HepG2 (cell line): ENCODE results near the gene PLLP. TPM values are rescaled to one million over a fixed set of nuclear protein-coding genes. Genes with fewer than 3 reads are reported as not detected.

Source experiments
- AGO1 ChIP-seq: fragments of 200-400 bp; formaldehyde crosslinking; IDR thresholded peaks from 2 replicates; pipeline ENCODE4 v1.6.1; 2017; ENCODE audit warnings: mild to moderate bottlenecking, low read depth, low read length, moderate library complexity; ENCODE audit not compliant: poor library complexity, severe bottlenecking
- CENPX ChIP-seq: sonication (generic); formaldehyde crosslinking; IDR thresholded peaks from 2 replicates; pipeline ENCODE4 v1.9.0; 2021; ENCODE audit warnings: mild to moderate bottlenecking, missing genetic modification reagents, moderate library complexity
- FOSL2 ChIP-seq: sonication (generic); formaldehyde crosslinking; IDR thresholded peaks from 2 replicates; pipeline ENCODE4 v1.4.0; 2020; ENCODE audit warnings: missing genetic modification reagents
- MEIS1 ChIP-seq: sonication (generic); formaldehyde crosslinking; IDR thresholded peaks from 2 replicates; pipeline ENCODE4 v1.9.0; 2021; ENCODE audit warnings: mild to moderate bottlenecking, missing genetic modification reagents, moderate library complexity, borderline replicate concordance
- MTA1 ChIP-seq: sonication (generic); formaldehyde crosslinking; IDR thresholded peaks from 2 replicates; pipeline ENCODE4 v1.4.0; 2020; ENCODE audit warnings: missing genetic modification reagents, mild to moderate bottlenecking, borderline replicate concordance
- NCOR1 ChIP-seq: fragments of 200-600 bp; sonication (generic); IDR thresholded peaks from 2 replicates; pipeline ENCODE4 v1.7.0; 2017; ENCODE audit warnings: antibody characterized with exemption, low read length, borderline replicate concordance
- SIN3B ChIP-seq: fragments of 150-350 bp; IDR thresholded peaks from 2 replicates; pipeline ENCODE4 v1.6.1; 2014; ENCODE audit warnings: low read length
- SIX1 ChIP-seq: sonication (generic); formaldehyde crosslinking; IDR thresholded peaks from 2 replicates; pipeline ENCODE4 v1.4.0; 2020; ENCODE audit warnings: missing genetic modification reagents, borderline replicate concordance
- SMARCE1 ChIP-seq: fragments of 450-650 bp; IDR thresholded peaks from 2 replicates; pipeline ENCODE4 v1.6.1; 2017; ENCODE audit warnings: borderline replicate concordance
- SP1 ChIP-seq, 2 experiments: fragments of 450-650 bp in 1 of 2; sonication (generic) in 1 of 2; formaldehyde crosslinking in 1 of 2; IDR thresholded peaks; 2 replicates each; pipeline versions ENCODE4 v1.4.0 to v1.6.1; 2016 to 2020; ENCODE audit warnings: missing genetic modification reagents in 1 of 2
- TBX3 ChIP-seq: fragments of 450-650 bp; IDR thresholded peaks from 2 replicates; pipeline ENCODE4 v1.6.1; 2017; ENCODE audit warnings: antibody characterized with exemption, mild to moderate bottlenecking, inconsistent platforms, borderline replicate concordance
- TRIM24 ChIP-seq: sonication (generic); formaldehyde crosslinking; IDR thresholded peaks from 2 replicates; pipeline ENCODE4 v1.8.0; 2022; ENCODE audit warnings: mild to moderate bottlenecking, missing genetic modification reagents
- ZNF160 ChIP-seq: sonication (generic); formaldehyde crosslinking; IDR thresholded peaks from 2 replicates; pipeline ENCODE4 v1.8.0; 2022; ENCODE audit warnings: mild to moderate bottlenecking, inconsistent platforms, missing genetic modification reagents
- ZNF180 ChIP-seq: sonication (generic); formaldehyde crosslinking; IDR thresholded peaks from 2 replicates; pipeline ENCODE4 v1.4.0; 2020; ENCODE audit warnings: low read depth, missing genetic modification reagents, borderline replicate concordance
- ZNF589 ChIP-seq: sonication (generic); formaldehyde crosslinking; conservative IDR thresholded peaks from 2 replicates; pipeline ENCODE4 v1.8.0; 2022; ENCODE audit warnings: mild to moderate bottlenecking, moderate library complexity, missing genetic modification reagents
- ZNF790 ChIP-seq: sonication (generic); formaldehyde crosslinking; IDR thresholded peaks from 2 replicates; pipeline ENCODE4 v1.8.0; 2022; ENCODE audit warnings: missing genetic modification reagents, mild to moderate bottlenecking, borderline replicate concordance
- polyA plus RNA-seq, 8 experiments: library from polyadenylated mRNA; depleted of rRNA in 3 of 8; stranded (reverse) in 7 of 8; unstranded in 1 of 8; fragments of >200 nt; fragmentation: Illumina TruSeq in 4 of 8; extraction: Trizol in 4 of 8; gene quantifications; 2 replicates each; pipeline versions ENCODE4 v1.2.1 to v1.2.3, GENCODE V29; 2011 to 2016; ENCODE audit warnings: low read depth in 4 of 8, missing spikeins in 1 of 8, mixed read lengths in 1 of 8; ENCODE audit not compliant: insufficient read depth in 1 of 8
- total RNA-seq, 5 experiments: library from RNA; depleted of rRNA; stranded (reverse); fragments of >200 nt; fragmentation: Illumina TruSeq; extraction: Trizol; gene quantifications; 2 replicates each; pipeline ENCODE4 v1.2.3, GENCODE V29; 2016; ENCODE audit warnings: low read depth in 1 of 5
- TF ChIP-seq, protein P1 (sequence below), 2 experiments: sonication (generic) in 1 of 2; formaldehyde crosslinking in 1 of 2; IDR thresholded peaks; 2 replicates each; pipeline versions ENCODE4 v1.4.0 to v1.6.1; 2018 to 2020; ENCODE audit warnings: missing genetic modification reagents in 2 of 2, borderline replicate concordance in 1 of 2, low read depth in 1 of 2, mild to moderate bottlenecking in 1 of 2, missing biosample characterization in 1 of 2
- TF ChIP-seq, protein P2 (sequence below): IDR thresholded peaks from 2 replicates; pipeline ENCODE4 v1.6.1; 2016; ENCODE audit warnings: low read depth, missing genetic modification reagents, missing compliant biosample characterization
- TF ChIP-seq, protein P3 (sequence below): IDR thresholded peaks from 2 replicates; pipeline ENCODE4 v1.6.1; 2016
- TF ChIP-seq, protein P4 (sequence below): sonication (generic); formaldehyde crosslinking; conservative IDR thresholded peaks from 2 replicates; pipeline ENCODE4 v1.4.0; 2020; ENCODE audit warnings: missing genetic modification reagents

The PLLP gene
- total and polyA plus RNA-seq, 2 of the 13 experiments (the other 11 are each of a cell fraction or from before 2014, with no cell fraction given) = 60.6 to 127 TPM

DNA sequence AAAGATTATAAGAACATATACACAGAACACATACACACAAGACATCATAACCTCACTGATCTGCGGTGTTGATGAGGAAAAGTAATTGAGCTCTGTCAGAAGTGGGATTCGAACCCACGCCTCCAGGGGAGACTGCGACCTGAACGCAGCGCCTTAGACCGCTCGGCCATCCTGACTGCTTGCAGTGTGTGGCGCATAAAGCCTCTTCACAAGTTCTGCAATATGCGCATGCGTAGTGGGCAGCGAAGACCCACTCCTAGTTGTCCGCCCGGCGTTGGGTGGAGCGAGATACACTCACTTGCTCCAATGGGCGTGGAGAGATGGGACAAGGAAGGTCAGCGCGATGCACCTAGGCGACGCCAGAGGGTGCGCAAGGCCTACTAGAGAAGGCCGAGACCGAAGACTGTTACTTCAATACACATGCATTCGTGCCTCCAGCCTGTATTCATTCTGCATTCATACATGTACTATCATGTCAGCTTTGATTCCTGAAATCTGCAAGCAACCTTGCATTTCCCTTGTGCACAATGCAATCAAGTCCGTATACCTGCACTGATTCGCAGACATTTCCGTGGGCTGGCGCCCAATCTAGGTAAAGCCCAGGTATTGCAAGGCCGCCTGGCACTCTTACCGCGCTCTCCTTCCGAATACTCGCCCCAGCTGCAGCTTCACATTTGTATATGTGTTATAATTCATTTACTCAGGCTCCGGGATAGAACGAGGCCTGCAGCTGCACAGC is 16.1 kb upstream of the PLLP start (continued):
- TF ChIP-seq SIX1 (CRISPR knock-in tag) = peak; percentile 59; the same call in 1 of the 2 replicates
- TF ChIP-seq, protein P1, sequence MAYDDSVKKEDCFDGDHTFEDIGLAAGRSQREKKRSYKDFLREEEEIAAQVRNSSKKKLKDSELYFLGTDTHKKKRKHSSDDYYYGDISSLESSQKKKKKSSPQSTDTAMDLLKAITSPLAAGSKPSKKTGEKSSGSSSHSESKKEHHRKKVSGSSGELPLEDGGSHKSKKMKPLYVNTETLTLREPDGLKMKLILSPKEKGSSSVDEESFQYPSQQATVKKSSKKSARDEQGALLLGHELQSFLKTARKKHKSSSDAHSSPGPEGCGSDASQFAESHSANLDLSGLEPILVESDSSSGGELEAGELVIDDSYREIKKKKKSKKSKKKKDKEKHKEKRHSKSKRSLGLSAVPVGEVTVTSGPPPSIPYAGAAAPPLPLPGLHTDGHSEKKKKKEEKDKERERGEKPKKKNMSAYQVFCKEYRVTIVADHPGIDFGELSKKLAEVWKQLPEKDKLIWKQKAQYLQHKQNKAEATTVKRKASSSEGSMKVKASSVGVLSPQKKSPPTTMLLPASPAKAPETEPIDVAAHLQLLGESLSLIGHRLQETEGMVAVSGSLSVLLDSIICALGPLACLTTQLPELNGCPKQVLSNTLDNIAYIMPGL (CRISPR knock-in tag; IDR thresholded peaks at IDR 0.05; ENCODE audit: borderline replicate concordance in 1 of 2, low read depth in 1 of 2) = peak; percentile 100
- peak; percentile 39; the same call in 1 of the 2 replicates for TF ChIP-seq TBX3
- TF ChIP-seq AGO1 = peak; percentile 48
- TF ChIP-seq, protein P2, sequence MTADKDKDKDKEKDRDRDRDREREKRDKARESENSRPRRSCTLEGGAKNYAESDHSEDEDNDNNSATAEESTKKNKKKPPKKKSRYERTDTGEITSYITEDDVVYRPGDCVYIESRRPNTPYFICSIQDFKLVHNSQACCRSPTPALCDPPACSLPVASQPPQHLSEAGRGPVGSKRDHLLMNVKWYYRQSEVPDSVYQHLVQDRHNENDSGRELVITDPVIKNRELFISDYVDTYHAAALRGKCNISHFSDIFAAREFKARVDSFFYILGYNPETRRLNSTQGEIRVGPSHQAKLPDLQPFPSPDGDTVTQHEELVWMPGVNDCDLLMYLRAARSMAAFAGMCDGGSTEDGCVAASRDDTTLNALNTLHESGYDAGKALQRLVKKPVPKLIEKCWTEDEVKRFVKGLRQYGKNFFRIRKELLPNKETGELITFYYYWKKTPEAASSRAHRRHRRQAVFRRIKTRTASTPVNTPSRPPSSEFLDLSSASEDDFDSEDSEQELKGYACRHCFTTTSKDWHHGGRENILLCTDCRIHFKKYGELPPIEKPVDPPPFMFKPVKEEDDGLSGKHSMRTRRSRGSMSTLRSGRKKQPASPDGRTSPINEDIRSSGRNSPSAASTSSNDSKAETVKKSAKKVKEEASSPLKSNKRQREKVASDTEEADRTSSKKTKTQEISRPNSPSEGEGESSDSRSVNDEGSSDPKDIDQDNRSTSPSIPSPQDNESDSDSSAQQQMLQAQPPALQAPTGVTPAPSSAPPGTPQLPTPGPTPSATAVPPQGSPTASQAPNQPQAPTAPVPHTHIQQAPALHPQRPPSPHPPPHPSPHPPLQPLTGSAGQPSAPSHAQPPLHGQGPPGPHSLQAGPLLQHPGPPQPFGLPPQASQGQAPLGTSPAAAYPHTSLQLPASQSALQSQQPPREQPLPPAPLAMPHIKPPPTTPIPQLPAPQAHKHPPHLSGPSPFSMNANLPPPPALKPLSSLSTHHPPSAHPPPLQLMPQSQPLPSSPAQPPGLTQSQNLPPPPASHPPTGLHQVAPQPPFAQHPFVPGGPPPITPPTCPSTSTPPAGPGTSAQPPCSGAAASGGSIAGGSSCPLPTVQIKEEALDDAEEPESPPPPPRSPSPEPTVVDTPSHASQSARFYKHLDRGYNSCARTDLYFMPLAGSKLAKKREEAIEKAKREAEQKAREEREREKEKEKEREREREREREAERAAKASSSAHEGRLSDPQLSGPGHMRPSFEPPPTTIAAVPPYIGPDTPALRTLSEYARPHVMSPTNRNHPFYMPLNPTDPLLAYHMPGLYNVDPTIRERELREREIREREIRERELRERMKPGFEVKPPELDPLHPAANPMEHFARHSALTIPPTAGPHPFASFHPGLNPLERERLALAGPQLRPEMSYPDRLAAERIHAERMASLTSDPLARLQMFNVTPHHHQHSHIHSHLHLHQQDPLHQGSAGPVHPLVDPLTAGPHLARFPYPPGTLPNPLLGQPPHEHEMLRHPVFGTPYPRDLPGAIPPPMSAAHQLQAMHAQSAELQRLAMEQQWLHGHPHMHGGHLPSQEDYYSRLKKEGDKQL (CRISPR knock-in tag) = no peak; the same call in 1 of the 2 replicates
- TF ChIP-seq SMARCE1 = no peak
- peak; percentile 65; the same call in 1 of the 2 replicates for TF ChIP-seq SIN3B
- no peak for TF ChIP-seq ZNF790
- TF ChIP-seq TRIM24 (CRISPR knock-in tag) = no peak
- TF ChIP-seq MTA1 = peak; percentile 66
- TF ChIP-seq, protein P3, sequence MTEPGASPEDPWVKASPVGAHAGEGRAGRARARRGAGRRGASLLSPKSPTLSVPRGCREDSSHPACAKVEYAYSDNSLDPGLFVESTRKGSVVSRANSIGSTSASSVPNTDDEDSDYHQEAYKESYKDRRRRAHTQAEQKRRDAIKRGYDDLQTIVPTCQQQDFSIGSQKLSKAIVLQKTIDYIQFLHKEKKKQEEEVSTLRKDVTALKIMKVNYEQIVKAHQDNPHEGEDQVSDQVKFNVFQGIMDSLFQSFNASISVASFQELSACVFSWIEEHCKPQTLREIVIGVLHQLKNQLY (CRISPR knock-in tag) = no peak; the same call in none of the 2 replicates
- TF ChIP-seq NCOR1 = no peak
- no peak for TF ChIP-seq SP1 (IDR thresholded peaks at IDR 0.05)
- peak; percentile 97 for TF ChIP-seq SP1 (CRISPR knock-in tag; IDR thresholded peaks at IDR 0.05)
- TF ChIP-seq, protein P4, sequence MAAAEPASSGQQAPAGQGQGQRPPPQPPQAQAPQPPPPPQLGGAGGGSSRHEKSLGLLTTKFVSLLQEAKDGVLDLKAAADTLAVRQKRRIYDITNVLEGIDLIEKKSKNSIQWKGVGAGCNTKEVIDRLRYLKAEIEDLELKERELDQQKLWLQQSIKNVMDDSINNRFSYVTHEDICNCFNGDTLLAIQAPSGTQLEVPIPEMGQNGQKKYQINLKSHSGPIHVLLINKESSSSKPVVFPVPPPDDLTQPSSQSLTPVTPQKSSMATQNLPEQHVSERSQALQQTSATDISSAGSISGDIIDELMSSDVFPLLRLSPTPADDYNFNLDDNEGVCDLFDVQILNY (CRISPR knock-in tag) = 0 out of 2 replicates have a peak, but pooled peaks have one; percentile 27
- TF ChIP-seq FOSL2 (CRISPR knock-in tag) = peak; percentile 73
- peak; percentile 29; the same call in 1 of the 2 replicates for TF ChIP-seq ZNF160
- no peak for TF ChIP-seq ZNF589 (CRISPR knock-in tag)
- TF ChIP-seq ZNF180 (CRISPR knock-in tag) = 0 out of 2 replicates have a peak, but pooled peaks have one; percentile 78
- TF ChIP-seq CENPX (CRISPR knock-in tag) = no peak
- peak; percentile 77 for TF ChIP-seq MEIS1
